ENCODE measurements around the gene ZBTB40.

Gene ZBTB40

GRCh38 chr1:22524481-22524880 is 72.8 kb downstream of the ZBTB40 start:
- TF ChIP-seq SIN3A (IDR thresholded peaks at IDR 0.05; ENCODE audit: borderline replicate concordance, insufficient read depth, low read length), result no peak
- no peak for TF ChIP-seq TAF1 (IDR thresholded peaks at IDR 0.05; ENCODE audit: borderline replicate concordance, insufficient read depth, low read length)
- TF ChIP-seq, protein P1, sequence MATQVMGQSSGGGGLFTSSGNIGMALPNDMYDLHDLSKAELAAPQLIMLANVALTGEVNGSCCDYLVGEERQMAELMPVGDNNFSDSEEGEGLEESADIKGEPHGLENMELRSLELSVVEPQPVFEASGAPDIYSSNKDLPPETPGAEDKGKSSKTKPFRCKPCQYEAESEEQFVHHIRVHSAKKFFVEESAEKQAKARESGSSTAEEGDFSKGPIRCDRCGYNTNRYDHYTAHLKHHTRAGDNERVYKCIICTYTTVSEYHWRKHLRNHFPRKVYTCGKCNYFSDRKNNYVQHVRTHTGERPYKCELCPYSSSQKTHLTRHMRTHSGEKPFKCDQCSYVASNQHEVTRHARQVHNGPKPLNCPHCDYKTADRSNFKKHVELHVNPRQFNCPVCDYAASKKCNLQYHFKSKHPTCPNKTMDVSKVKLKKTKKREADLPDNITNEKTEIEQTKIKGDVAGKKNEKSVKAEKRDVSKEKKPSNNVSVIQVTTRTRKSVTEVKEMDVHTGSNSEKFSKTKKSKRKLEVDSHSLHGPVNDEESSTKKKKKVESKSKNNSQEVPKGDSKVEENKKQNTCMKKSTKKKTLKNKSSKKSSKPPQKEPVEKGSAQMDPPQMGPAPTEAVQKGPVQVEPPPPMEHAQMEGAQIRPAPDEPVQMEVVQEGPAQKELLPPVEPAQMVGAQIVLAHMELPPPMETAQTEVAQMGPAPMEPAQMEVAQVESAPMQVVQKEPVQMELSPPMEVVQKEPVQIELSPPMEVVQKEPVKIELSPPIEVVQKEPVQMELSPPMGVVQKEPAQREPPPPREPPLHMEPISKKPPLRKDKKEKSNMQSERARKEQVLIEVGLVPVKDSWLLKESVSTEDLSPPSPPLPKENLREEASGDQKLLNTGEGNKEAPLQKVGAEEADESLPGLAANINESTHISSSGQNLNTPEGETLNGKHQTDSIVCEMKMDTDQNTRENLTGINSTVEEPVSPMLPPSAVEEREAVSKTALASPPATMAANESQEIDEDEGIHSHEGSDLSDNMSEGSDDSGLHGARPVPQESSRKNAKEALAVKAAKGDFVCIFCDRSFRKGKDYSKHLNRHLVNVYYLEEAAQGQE (IDR thresholded peaks at IDR 0.05; ENCODE audit: insufficient read depth in 1 of 2, low read depth in 2 of 2, low read length in 2 of 2), result no peak
- TF ChIP-seq FOXP2 (optimal IDR thresholded peaks at IDR 0.05; ENCODE audit: borderline replicate concordance, extremely low read depth, extremely low read length, insufficient read depth), result no peak
- TF ChIP-seq POLR2AphosphoS5 (IDR thresholded peaks at IDR 0.05; ENCODE audit: low read depth, low read length), result no peak

- TF ChIP-seq TAF1 (IDR thresholded peaks at IDR 0.05; ENCODE audit: borderline replicate concordance, insufficient read depth, low read length), result no peak
Measured at GRCh38 chr1:22525211-22525610, 73.6 kb downstream of the ZBTB40 start.

- TF ChIP-seq TAF1 (IDR thresholded peaks at IDR 0.05; ENCODE audit: borderline replicate concordance, insufficient read depth, low read length) (no peak), POLR2AphosphoS5 (IDR thresholded peaks at IDR 0.05; ENCODE audit: low read depth, low read length) (no peak), SIN3A (IDR thresholded peaks at IDR 0.05; ENCODE audit: borderline replicate concordance, insufficient read depth, low read length) (no peak), FOXP2 (optimal IDR thresholded peaks at IDR 0.05; ENCODE audit: borderline replicate concordance, extremely low read depth, extremely low read length, insufficient read depth) (no peak)
- TF ChIP-seq, protein P1 (IDR thresholded peaks at IDR 0.05; ENCODE audit: insufficient read depth in 1 of 2, low read depth in 2 of 2, low read length in 2 of 2), result no peak
Measured at GRCh38 chr1:22525646-22526045, 74.0 kb downstream of the ZBTB40 start.

DNA sequence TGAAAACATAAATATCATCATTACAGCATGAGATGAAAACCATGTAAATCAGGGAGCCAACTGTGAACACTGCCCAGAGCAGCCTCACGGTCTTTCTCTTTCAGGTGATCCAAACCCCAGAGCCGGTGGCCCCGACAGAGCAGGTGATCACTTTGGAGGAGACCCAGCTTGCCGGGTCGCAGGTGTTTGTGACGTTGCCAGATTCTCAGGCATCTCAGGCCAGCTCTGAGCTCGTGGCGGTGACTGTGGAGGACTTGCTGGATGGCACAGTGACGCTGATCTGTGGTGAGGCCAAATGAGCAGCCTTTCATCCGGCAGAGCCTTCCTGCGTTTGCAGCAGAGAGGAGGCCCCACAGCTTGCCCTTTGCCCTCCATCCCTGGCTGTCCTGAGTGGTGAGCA is 74.4 kb downstream of the ZBTB40 start:
- no peak for TF ChIP-seq POLR2AphosphoS5 (IDR thresholded peaks at IDR 0.05; ENCODE audit: low read depth, low read length)
- no peak for TF ChIP-seq TAF1 (IDR thresholded peaks at IDR 0.05; ENCODE audit: borderline replicate concordance, insufficient read depth, low read length)
- no peak for TF ChIP-seq FOXP2 (optimal IDR thresholded peaks at IDR 0.05; ENCODE audit: borderline replicate concordance, extremely low read depth, extremely low read length, insufficient read depth)
- no peak for TF ChIP-seq SIN3A (IDR thresholded peaks at IDR 0.05; ENCODE audit: borderline replicate concordance, insufficient read depth, low read length)
- TF ChIP-seq, protein P1 (IDR thresholded peaks at IDR 0.05; ENCODE audit: insufficient read depth in 1 of 2, low read depth in 2 of 2, low read length in 2 of 2), result no peak

GRCh38 chr1:22526677-22527076 is 75.0 kb downstream of the ZBTB40 start:
- TF ChIP-seq, protein P1 (IDR thresholded peaks at IDR 0.05; ENCODE audit: insufficient read depth in 1 of 2, low read depth in 2 of 2, low read length in 2 of 2), result no peak
- TF ChIP-seq TAF1 (IDR thresholded peaks at IDR 0.05; ENCODE audit: borderline replicate concordance, insufficient read depth, low read length) (no peak), SIN3A (IDR thresholded peaks at IDR 0.05; ENCODE audit: borderline replicate concordance, insufficient read depth, low read length) (no peak), POLR2AphosphoS5 (IDR thresholded peaks at IDR 0.05; ENCODE audit: low read depth, low read length) (no peak), FOXP2 (optimal IDR thresholded peaks at IDR 0.05; ENCODE audit: borderline replicate concordance, extremely low read depth, extremely low read length, insufficient read depth) (no peak)

Measured in PFSK-1 (cell line).